GM21825 (cell line): ENCODE measurements around the gene SND1.

Source experiments
- ATAC-seq: cut with Tn5 transposase; IDR thresholded peaks from one replicate; pipeline ENCODE4 v1.9.1; 2021; ENCODE audit warnings: mild to moderate bottlenecking, moderate library complexity; ENCODE audit not compliant: unreplicated experiment

SND1 gene

DNA sequence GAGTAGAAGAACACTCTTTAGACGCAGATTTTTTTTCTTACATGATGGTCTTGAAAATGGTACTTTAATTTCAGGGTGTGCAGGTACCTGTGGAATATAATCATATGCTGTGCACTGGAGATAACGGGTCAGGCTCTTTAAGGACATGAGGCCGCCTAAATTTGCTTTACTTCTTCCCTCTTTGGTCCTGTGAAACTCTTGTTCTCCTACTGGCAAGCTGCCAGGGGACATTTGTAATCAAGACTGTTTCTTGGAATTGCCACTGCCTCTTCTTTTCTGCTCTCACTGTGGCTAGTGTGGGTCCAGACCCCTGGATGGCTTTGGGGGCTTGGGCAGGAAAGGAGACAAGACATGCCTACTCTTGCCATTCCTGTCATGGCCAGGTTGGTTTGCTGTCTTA, 146.0 kb downstream of the SND1 start:
- ATAC-seq, result no peak

DNA sequence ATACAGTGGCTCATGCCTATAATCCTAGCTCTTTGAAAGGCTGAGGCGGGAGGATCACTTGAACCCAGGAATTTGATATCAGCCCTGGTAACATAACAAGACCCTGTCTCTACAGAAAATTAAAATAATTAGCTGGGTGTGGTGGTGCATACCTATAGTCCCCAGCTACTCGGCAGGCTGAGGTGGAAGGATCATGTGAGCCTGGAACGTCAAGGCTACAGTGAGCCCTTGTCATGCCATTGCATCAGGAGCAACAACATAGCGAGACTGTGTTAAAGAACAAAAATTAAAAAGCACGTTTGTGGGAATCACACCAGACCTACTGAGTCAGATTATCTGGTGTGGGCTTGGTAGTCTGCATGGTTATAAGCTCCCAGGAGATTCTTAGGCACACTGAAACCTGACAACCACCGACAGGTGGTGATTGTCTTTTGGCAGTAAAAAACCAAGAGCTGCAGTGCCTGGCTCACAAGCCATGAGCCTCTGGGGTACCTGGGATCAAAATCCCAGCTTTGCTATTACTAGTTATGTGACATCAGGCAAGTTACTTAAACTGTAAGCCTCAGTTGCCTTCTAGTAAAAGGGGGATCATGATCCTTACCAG, 146.9 kb downstream of the SND1 start:
- ATAC-seq, result no peak

DNA sequence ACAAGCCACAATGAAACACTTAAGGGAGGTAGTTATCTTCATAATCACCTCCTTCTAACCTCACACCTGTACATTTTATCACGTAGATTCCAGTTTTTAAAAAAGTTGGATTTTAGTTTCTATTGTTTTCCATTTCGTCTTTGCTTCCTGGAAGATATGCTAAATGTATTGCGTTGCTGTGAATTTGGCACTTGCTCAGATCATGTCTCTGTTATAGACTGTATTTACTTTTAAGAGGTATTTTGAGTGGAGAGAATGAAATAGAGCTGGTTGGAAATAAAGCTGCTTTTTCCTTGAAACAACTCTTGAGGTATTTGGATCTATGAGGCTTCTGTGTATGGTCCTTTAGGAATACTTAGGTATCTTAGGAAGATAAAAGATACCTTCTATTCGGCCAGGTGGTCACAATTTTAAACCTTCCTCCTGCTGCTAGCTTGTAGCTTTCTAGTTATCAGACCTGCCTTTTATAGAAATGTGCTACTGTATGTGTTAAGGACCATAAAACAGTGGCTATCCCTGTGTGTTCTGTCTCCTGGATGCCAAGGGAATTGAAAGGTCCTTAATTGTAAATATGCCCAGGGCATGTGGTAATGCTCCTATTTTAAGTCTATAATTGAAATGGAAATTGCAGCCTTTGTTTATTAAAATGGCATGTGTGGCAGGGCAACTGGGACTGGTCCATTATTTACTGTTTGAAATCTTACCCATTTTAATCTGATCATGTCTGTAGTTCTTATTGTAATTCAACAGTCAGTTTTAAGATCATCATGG, 147.7 kb downstream of the SND1 start:
- ATAC-seq, result no peak

DNA sequence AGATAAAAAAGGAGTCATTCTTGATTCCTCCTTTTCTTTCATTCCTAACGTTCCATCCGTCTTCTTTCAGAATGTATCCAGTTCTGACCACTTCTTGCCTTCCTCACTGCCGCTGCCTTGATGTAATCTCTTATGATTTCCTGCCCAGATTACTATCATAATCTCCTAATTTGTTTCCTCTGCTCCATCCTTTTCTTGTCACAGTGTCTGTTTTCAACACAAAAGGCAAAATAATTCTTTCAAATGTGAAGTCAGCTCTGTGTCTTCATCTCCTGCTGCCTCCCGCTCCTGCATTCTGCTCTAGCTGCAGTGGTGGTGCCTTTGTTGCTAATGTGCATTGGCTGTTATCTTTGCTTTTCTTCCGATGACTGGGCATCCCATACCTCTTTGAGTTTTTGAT, 150.9 kb downstream of the SND1 start:
- ATAC-seq, result no peak

DNA sequence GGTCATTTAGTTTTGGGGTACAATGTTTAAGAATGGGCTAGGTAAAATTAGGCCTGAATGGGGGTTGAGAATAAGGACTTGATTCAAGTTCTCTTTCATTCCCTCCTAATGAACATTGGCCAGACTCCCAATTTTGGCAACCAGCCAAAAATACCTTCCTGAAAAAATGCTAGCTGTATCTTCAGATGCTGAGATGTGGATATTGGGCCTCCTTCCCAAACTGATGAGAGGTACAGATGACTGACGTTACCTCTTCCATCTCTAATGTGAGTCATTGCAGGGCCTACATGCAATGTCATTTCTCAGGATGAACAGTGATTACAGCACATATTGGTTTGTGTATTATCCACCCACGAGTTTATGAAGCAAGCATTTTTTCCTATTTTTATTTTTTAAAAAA, 151.6 kb downstream of the SND1 start:
- ATAC-seq, result no peak

DNA sequence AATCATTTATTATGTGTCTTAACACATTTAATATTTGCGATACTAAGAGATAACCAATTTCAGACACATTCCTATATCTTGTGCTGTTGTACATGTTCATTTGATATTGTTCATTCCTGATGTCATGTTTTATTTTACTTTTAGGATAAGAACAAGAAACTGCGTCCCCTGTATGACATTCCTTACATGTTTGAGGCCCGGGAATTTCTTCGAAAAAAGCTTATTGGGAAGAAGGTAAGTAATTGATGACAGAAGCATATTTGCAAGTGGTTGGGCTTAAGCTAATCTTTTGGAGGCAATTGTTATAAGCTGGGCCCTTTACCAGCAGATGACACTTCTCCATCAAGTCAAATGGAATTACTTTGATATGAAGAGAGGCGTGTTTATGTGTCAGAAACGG, 155.3 kb downstream of the SND1 start:
- no peak for ATAC-seq

DNA sequence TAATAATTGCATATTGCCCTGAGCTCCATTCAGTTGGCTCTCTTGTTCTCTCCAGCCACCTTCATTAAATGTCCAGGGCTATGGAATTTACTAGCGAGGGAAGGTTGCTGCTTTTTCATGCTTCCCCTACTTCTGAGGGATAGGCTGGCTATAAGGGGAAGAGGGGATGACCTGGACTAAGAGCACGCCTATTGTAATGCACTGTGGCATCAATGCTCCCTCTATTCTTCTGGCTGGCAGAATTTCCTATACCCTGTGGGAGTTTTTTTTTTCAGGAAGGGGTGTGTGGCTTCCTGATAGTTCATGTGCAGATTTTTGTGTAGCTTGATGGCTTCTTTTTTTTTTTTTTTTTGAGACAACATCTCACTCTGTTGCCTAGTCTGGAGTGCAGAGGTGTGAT, 155.8 kb downstream of the SND1 start:
- ATAC-seq, result no peak

DNA sequence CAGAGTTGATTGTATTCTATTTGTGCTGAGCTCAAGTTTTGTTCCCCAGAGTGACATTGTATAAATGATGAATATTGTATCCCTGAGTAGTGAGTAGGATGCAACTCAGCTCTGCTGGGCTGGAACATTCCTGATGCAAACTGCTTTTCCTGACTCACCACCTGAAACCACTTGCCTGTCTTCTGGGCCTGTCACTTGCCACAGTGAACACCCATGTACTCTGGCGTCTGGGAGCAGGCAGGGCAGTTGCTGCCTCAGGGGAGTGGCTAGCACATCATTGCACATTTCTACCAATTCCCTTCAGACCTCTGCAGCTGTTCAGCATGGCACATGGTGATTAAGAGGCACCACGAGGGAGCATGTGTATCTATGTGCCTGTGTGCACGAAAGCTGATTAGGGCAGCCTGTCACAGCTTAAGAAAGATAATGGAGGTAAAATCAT, 157.3 kb downstream of the SND1 start:
- ATAC-seq, result no peak

DNA sequence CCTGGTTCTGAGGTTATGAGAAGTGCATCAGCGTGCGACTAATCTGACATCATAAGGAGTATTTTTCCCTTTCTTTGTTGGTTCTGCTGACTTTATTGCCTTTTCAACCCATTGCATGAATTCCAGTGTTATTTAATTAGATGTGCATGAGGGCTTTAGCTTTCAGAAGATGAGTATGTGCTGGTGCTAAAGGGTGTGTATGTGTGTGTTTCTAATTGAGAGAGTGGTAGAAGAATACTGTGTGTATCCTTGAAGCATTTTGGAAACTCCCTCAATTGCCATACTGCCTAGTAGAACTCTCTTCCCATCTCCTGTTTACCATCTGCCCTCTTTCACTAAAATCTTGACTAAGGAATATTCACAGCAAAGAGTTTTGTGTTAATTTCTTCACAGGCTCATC, 158.1 kb downstream of the SND1 start:
- ATAC-seq, result no peak

DNA sequence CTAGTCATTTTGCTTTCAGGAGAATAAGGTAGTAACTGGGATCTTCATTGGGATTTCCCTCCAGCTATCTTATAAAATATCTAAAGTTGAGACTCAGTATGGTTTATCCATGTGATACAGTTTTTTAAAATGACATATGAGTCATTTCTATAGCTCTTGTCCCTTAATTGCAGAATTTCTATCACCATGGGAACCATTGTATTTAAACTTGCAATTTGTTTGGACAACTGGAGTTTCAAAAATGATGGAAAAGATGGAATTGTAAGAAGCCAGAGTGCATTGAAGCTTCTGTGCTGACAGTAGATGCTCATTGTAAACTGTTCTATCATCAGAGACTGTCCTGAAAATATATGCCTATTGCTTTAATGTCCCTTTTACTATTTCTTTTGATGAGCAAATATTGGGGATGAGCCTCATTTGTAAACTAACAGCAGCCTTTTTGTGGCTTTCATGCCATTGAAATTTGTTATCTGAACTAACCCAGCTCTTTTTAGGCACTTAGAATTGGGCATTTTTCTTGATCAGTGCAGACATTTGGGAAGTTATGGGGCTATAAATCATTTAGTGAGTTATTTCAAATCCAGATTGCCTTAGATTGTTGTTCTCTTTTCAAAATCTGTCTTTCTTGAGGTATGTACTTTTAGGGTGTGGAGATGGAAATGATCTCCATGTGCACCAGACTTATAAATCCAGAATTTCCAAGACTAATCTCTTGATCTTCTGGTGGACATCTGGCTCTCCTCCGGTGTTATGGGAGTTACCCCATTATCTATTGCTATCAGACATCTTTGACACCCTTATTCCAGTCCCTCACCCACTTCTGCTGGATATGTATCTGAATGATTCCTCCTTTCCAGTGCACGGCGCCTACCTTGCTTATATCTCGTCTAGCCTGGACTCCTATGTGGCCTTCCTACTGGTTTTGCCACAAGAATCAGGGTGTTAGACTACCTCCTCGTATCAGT, 159.0 kb downstream of the SND1 start:
- ATAC-seq, result no peak

DNA sequence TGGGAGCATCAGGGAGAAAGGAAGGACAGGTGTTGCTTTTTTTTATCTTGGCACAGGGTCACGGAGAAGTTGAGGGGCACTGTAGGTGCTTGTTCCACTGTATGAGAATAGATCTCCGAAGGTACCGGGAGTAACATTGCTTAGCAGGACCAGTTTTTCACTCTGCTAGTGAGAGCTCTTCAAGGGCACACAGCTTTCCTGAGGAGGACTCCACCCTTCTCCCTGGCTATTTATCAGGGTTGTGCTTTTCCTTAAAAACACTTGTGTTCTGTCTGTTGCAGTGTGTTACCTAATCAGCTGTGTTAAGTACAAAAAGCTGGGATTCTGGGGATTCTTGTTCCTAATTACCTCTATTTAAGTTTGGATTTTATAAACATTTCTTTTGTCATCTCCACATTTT, 160.5 kb downstream of the SND1 start:
- ATAC-seq, result no peak

DNA sequence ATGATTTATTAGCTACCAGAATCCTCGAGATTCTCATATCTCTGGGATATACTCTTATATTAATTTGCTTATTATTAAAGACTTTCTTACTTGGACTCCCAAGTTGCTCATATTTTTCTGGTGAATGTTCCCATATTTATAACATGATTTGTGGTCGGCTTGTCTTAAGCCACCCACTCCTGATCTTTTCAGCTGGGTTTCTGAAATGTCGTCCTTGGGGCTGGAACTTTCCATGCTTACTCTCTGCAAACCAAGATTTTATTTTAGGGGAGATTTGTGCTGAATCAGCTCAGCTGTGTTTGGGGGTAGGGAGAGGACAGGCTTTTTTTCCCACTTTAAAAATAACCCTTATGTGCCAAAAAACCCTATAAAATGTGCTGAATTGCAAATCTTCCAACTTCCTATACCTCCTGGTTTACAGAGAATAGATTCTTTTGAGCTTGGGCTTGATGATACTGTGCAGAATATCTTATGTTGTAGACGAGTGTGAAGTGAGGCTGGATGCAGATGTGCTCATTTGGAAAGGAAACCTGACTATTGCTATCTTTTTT, 162.1 kb downstream of the SND1 start:
- ATAC-seq, result no peak

DNA sequence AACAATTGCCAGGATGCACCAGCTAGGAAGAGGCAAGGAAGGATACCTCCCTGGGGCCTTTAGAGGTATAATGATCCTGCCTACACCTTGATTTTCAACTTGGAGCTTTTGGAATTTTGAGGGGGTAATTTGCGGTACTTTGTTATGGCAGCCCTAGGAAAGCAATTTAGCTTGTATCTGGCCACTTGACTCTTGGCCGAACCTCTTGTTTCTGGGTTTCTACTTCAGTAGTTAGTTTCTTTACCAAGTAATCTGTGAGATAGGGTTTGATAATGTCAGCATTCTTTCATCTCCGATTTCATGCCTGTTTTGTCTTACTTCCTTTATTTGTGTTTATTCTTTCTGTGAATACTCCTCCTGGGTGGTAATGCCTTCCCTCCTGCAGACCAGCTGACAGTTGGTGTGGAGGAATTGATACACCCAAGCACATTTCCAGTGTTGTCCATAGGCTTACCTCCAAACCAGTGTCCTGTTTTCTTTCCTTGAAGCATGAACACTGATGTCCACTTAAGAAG, 163.7 kb downstream of the SND1 start:
- ATAC-seq, result no peak

DNA sequence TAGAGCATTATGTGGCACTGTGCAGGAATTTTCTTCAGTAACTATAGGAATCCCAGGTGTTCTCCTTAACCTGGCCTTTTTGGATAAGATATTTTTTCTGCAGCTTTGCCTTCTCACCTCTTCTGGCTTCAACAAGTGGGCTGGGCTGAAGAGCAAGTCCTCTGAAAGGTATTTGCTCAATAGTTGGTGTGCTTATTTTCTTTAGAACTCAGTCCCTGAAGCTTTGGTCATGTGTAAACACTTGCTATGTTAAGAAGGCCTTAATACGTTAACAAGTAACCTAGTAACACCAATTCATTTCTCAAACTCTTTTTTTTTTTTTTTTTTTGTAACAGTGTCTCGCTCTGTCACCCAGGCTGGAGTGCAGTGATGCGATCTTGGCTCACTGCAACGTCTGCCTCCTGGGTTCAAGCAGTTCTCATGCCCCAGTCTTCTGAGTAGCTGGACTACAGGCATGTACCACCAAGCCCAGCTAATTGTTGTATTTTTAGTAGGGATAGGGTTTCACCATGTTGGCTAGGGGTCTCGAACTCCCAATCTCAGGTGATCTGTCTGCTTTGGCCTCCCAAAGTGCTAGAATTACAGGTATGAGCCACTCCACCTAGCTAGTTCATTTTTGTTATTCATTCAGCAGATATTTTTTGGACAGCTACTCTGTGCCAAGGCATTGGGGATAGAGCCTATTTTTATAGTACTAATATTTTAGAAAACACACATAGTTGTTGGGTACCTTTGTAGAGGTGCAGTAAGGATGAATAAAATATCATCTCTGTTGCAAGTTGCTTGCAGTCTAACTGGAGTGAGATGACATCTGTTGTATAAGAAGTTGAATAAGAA, 164.6 kb downstream of the SND1 start:
- ATAC-seq, result no peak

DNA sequence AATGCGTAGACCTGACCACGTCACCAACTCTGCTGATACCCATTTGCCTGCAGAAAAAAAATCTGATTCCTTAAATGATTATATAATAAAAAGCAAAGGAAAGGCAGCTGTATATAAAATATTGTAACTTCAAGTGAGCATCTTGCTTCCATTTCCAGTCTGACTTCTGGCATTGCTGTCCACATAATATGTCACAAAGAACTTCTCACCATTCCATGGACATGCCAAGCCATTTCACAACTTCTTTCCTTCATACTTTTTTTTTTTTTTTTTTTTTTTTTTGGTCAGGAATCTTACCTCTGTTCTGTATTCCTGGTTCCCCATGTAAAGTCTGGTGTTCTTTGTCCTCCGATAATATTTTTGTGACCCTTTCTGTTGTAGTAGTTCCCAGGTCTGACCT, 165.5 kb downstream of the SND1 start:
- no peak for ATAC-seq

DNA sequence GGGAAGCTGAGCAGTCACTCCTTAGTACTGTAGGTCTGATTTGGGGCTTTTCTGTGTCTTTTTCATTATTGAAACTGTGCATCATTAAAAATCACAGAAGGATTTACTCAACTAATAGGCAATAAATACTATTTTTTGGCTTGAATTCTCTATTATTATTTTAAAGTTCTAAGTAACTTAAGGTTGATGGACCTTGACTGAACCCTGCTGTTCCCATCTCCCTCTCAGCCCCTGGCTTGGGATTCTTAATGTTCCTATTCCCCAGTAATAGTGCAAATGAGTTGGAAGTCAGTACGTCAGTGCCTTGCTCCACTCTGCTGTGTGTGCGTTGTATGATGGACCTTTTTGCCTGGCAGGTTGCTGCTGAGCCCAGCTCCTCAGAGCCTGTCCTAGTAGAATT, 166.3 kb downstream of the SND1 start:
- ATAC-seq, result no peak

DNA sequence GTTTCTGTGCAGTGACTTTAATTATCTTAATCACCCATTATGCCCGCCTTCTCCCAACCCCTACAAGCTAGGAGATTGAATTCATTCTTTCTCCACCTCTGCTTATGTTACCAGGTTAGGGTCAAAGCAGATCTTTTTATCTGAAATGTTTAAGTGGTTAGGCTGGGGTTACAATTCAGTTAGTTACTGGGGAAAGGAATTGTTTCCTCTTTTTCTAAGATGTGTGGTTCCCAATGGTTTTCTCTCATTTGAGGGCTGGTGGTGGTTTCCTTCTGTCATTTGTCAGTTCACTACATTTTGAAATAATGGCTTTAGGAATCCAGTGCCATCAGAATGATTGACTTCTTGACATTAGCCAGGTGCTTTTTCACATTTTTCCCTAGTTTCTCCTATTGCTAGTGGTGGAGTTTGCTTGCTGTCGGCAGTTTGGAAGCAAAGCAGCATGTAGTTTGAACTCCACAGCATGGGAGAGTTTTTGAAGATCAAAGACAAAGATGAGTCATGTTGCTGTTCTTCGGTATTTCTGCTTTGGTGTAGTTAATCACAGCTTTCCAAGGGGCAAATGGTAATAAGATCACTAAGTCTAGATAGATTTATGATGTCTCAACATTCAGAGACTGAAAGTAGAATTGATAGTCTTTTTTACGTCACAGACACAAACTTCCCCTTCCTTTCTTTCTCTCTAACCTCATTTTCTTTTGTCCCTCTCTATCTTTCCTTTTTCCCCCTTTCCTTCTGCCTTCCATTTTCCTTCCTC, 168.2 kb downstream of the SND1 start:
- ATAC-seq, result no peak

DNA sequence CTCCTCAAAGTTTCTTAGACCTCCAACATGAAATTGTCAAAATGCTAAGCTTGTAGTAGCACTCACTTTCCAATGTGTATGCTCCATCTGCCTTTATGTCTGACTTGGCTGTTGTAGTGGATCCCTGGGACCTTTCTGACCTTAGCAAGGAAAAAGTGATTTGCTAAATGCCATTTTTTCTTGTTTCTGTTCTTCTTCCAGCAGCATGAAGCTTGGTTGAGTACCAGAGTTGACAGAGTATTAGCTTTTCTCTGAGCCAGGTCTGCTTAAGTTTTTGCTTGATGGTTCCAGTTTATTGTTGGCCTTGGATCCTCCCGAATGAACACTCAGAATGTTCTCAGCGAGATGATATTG, 168.7 kb downstream of the SND1 start:
- no peak for ATAC-seq

DNA sequence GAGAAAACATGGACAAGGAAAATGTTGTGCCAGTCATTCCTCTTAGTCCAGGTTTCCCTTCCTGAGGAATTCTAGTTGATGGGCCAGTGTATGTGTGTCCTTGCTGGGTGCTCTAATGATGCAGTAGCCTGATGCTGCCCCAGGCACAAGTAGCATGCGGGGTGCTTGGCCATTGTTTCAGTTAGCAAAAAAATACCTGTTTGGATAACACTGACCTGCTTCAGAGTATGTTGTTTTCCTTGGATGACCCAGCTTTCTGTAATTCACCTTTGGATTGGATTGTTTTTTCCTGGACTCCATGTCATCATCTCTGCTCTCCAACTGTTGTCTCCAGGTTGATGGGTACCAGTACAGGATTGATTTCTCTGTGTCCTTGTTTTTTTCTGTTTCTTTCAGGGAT, 169.2 kb downstream of the SND1 start:
- no peak for ATAC-seq
